ENCODE measurements around the gene SMCO2. TPM values are rescaled to one million over a fixed set of nuclear protein-coding genes. Genes with fewer than 3 reads are reported as not detected.

SMCO2 gene
- total RNA-seq, 1 donor from 2014 or later: not detected

GRCh38 chr12:27428466-27428865 lies 18.1 kb upstream of the SMCO2 start:
- Histone ChIP-seq H3K27me3 (ENCODE audit: low read depth) (no peaks in the 10 kb centered on the region), H3K36me3 (no peaks in the 10 kb centered on the region), H3K9me3 (replicated peaks) (no peaks in the 10 kb centered on the region), H3K4me1 (peaks cover 17% of the 10 kb centered on the region), H3K4me3 (no peak overlapping the region), H3K27ac (replicated peaks) (no peak overlapping the region)
- DNase-seq: no peak
- TF ChIP-seq CTCF (IDR thresholded peaks at IDR 0.05; ENCODE audit: borderline replicate concordance): no peak
- intact Hi-C loops (cut with micrococcal nuclease): no loop called here

- intact Hi-C loops (cut with micrococcal nuclease): no loop called here
- Histone ChIP-seq H3K4me3 (no peak overlapping the region), H3K9me3 (replicated peaks) (no peaks in the 10 kb centered on the region)
Observed at GRCh38 chr12:27429606-27430005, 16.9 kb upstream of the SMCO2 start.

GRCh38 chr12:27431185-27431584 lies 15.4 kb upstream of the SMCO2 start:
- Histone ChIP-seq H3K27ac (replicated peaks) (no peak overlapping the region), H3K27me3 (ENCODE audit: low read depth) (no peaks in the 10 kb centered on the region), H3K36me3 (no peaks in the 10 kb centered on the region), H3K4me3 (no peak overlapping the region), H3K4me1 (peaks cover 20% of the 10 kb centered on the region), H3K9me3 (replicated peaks) (no peaks in the 10 kb centered on the region)
- TF ChIP-seq CTCF (IDR thresholded peaks at IDR 0.05; ENCODE audit: borderline replicate concordance): no peak
- no peak for DNase-seq
- intact Hi-C loops (cut with micrococcal nuclease): no loop called here

More at GRCh38 chr12:27429606-27430005, 16.9 kb upstream of the SMCO2 start:
- Histone ChIP-seq H3K27me3 (ENCODE audit: low read depth) (no peaks in the 10 kb centered on the region), H3K36me3 (no peaks in the 10 kb centered on the region), H3K27ac (replicated peaks) (no peak overlapping the region), H3K4me1 (peaks cover 17% of the 10 kb centered on the region)
- no peak for TF ChIP-seq CTCF (IDR thresholded peaks at IDR 0.05; ENCODE audit: borderline replicate concordance)
- no peak for DNase-seq

GRCh38 chr12:27434673-27435565 lies 11.6 kb upstream of the SMCO2 start:
- TF ChIP-seq CTCF (IDR thresholded peaks at IDR 0.05; ENCODE audit: borderline replicate concordance): peak; percentile 74
- intact Hi-C loops (cut with micrococcal nuclease): no loop called here
- Histone ChIP-seq H3K27me3 (ENCODE audit: low read depth) (no peaks in the 10 kb centered on the region), H3K4me3 (no peak overlapping the region), H3K27ac (replicated peaks) (peak overlapping the region; percentile 37), H3K4me1 (peaks cover 20% of the 10 kb centered on the region), H3K9me3 (replicated peaks) (no peaks in the 10 kb centered on the region), H3K36me3 (no peaks in the 10 kb centered on the region)
- DNase-seq: no peak

DNA sequence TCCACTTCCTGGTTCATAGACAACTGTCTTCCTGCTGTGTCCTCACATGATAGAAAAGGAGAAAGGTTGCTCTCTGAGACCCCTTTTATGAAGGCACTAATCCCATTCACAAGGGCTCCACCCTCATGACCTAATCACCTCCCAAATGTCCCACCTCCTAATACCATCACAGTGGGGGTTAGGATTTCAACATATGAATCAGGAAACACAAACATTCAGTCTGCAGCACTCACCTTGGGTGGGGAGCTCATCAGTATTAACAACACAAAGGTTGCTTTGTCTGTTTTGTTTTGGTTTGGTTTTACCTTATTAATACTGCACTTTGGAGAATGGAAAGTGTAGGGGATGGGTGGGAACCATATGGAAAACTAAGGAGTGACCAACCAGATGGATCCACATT lies 10.5 kb upstream of the SMCO2 start:
- H3K36me3 ChIP-seq: no peaks in the 10 kb centered on the region
- H3K27ac ChIP-seq (replicated peaks): no peak overlapping the region
- H3K27me3 ChIP-seq (ENCODE audit: low read depth): no peaks in the 10 kb centered on the region
- intact Hi-C loops (cut with micrococcal nuclease): no loop called here
- no peaks in the 10 kb centered on the region for H3K9me3 ChIP-seq (replicated peaks)
- peaks cover 20% of the 10 kb centered on the region for H3K4me1 ChIP-seq
- TF ChIP-seq CTCF (IDR thresholded peaks at IDR 0.05; ENCODE audit: borderline replicate concordance): no peak
- no peak for DNase-seq
- no peak overlapping the region for H3K4me3 ChIP-seq

All from left ventricle myocardium inferior (tissue), 1 donor.